ENCODE results near the gene NELL1.

DNA sequence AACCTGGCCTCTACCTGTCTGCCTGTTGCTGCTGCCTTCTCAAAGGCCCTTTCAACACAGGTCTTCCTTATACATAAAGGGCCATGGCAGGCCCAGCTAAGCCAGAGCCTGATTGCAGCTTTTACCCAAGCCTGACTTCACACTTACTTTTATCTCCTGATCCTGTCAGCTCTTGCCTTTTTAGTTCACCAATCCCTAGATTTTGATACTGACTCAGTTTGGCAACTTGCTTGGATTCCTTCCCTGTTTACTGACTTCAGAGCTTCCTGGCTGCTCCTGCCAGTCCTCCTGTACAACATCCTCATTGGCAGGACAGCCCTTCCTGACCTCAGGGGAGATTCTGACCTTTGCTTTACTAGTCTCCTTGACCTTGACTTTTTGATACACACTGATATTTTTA is 195.2 kb downstream of the NELL1 start:
- TF ChIP-seq, protein P1, sequence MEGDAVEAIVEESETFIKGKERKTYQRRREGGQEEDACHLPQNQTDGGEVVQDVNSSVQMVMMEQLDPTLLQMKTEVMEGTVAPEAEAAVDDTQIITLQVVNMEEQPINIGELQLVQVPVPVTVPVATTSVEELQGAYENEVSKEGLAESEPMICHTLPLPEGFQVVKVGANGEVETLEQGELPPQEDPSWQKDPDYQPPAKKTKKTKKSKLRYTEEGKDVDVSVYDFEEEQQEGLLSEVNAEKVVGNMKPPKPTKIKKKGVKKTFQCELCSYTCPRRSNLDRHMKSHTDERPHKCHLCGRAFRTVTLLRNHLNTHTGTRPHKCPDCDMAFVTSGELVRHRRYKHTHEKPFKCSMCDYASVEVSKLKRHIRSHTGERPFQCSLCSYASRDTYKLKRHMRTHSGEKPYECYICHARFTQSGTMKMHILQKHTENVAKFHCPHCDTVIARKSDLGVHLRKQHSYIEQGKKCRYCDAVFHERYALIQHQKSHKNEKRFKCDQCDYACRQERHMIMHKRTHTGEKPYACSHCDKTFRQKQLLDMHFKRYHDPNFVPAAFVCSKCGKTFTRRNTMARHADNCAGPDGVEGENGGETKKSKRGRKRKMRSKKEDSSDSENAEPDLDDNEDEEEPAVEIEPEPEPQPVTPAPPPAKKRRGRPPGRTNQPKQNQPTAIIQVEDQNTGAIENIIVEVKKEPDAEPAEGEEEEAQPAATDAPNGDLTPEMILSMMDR (IDR thresholded peaks at IDR 0.05 in 4 of 5, conservative IDR thresholded peaks at IDR 0.05 in 1 of 5) = no peak
- no peak for TF ChIP-seq POLR2A (IDR thresholded peaks at IDR 0.05)
